ENCODE data around the gene LAMA5.

Gene LAMA5

DNA sequence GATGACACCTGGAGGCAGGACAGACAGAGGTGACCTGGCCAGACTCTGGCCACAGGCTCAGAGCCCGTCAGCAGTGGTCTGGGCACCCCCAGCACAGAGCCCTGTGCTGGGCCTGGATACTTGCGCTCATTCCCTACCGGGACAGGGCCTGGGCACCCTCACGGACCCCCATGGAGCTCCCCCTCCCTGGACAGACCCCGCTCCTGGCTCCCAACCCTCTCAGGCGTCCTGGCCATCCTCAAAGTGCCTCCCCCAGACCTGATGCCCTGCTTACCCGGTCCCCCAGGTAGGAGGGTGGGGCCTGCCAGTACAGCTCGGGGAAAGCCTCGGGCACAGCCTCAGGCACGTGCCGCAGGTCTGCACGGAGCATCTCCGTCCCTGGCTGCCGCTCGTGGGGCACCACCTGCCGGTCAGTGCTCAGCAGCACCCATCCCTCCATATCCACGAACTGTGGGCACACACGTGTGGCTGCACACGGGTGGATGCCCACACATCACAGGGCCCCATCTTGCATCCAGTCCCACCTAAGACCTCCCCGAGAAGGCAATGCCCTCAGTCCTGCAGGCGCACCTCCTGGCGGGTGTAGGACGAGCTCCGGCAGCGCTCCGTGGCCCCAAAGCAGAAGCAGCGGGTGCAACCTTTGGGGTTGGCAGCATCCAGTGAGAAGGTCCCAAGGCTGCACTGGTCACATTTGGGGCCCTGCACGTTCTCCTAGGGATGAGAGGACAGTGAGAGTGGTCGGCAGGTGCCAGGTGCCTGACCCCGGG lies 40.0 kb downstream of the LAMA5 start:
- no peak for DNase-seq

DNA sequence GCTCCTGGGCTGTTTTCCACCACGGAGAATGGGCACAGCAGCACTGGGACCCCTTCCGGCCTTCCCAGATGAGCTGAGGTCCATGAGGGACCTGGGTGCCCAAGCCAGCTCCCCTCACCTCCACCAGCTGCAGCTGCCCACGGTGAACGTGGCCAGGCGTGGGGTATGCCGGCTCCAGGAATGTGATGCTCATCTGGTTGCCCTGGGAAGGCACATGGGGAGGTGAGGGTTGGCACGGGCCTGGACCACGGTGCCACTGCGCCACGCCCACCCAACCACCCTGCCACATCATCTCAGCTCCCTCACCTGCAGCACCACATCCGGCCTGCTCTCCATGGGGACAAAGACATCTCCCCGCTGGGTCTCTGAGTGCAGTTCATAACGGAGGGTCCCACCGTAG lies 40.6 kb downstream of the LAMA5 start:
- DNase-seq = no peak

DNA sequence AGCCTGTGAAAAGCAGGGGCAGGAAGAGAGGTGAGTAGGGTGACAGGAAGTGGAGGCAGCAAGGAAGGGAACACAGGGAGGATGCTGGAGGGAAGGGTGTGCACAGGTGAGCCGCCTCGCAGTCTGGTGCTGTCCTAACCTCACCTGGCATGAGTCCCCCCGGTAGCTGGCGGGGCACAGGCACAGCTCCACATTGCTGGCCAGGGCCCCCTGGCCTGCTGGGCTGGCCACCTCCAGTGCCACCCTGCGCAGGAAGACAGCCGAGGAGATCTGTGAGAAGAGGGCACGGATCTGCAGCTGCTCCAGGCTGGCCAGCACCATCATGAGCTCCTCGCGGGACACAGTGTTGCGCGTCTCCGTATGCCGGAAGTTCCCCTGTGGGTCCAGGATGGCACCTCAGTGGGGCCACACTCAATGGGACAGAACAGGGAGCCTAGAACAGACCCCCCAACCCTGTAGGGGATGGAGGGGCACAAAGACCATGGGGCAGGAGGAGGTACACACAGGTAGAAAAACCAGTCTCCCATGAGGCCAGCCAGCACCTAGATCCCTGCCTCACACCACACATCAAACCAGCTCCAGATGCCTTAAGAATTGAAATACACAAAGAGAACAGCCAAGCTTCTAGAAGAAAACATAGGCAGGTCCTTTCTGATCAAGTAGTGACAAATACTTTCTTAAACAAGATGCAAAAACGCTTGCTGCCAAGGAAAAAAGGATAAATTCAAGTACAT lies 41.8 kb downstream of the LAMA5 start:
- DNase-seq = no peak

DNA sequence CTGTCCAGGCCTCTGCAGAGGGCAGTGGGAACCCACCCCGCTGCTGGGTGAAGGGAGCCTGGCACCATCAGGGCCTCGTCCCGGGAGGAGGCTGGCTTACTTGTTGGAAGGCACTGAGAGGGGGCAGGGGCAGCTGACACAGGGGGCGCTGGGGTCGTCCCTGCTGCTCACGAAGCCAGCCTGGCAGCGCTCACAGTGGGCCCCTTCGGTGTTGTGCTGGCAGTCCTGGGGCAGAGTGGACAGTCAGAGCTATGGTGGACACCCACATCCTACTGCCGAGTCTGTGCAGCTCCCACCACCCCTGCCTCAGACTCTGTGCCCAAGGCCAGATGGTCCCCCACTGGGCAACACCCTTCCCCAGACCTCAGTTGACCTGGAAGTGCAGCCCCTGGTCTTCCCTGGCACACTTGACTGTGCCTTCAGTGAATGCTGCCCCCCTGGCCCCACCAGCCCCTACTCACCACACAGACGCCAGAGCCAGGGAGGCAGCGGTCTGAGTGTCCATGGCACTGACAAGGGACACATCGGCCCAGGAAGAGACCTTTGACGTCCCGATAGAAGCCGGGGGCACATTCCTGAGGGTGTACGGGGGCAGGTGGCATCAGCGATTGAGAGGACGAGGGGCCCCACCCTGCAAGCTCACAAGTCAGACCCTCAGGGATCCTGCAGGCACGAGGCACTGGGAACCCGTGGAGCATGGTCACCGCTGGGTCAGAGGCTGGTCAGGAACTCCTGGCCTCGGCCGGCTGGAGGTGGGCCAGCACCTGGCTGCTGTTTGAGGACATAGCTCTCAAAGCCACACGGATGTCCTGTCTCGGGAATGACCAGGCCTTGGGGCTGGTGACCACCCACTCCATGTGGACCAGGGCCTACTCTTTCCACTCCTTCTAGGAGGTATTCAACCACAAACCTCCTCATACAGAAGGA lies 42.9 kb downstream of the LAMA5 start:
- no peak for DNase-seq

DNA sequence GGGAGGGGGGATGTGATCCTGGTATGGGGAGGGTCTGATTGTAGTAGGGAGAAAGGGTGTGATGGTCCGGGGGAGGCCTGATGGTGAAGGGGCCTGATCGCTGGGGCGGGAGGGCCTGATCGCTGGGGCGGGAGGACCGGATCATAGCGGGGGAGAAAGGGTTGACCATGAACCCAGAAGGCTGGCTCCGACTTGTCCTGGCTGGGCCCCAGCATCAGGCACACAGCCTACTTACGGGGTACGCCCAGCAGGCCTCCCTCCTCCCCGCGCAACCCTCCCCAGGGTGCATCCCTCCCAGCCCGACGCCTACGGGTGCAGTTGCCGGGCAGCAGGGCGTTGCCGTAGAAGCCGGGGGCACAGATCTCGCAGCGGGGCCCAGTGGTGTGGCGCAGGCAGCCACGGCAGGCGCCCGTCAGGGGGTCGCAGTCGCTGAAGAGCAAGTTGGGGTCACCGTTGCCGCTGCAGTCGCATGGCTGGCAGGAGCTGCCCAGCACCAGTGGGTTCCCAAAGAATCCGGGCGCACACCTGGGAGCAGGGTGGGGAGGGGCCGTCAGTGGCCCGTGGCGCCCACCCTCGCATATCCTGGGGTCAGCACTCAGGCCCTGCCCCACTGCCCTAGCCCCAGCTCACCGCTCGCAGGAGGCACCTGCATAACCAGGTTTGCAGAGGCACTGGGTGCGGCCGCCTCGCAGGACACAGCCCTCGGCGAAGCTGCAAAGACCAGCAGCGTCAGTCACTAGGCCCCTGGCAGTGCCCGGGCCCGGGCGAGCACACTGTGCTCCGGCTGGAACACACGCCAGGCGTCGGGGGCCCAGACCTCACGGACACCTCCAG lies 43.7 kb downstream of the LAMA5 start:
- no peak for DNase-seq

DNA sequence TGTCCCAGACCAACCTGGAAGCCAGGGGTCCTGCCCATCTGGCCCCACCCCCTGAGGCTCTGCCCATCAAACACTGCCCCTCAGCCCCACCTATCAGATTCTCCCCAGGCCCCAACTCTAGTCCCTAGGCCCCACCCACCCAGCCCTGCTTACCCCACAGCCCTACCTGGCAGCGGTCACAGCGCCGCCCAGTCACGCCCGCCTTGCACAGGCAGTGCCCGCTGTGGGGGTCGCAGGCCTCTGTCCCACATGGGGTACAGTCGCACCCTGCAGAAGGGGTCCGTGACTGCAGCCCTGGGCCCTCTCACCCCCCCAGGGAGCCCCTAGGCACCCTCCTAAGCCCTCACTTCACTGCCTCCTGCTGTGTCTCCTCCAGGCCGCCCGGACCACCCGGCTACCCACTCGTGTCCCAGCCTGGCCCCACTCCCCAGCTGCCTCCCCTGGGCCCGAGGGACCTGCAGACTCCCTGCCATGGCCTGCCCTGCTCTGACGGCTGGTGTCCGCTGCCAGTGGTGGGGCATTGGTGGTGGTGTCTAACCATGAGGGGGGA lies 44.5 kb downstream of the LAMA5 start:
- DNase-seq = no peak

DNA sequence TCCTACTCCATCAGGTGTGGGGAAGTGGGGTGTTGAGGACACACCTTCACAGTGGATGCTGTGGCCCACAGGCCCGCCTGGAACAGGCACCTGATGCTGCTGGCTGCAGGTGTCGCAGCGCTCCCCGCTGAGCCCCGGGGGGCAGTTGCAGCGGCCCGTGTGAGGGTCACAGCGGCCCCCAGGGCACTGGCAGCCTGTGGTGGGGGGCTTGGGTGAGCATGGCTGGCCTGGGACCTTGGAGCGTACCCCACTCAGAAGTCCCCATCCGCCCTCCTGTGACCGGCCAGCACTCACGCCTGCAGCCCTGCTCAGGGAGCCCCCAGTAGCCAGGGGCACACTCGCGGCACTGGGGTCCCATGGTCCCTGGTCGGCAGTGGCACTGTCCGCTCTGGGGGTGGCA lies 45.1 kb downstream of the LAMA5 start:
- DNase-seq = no peak

DNA sequence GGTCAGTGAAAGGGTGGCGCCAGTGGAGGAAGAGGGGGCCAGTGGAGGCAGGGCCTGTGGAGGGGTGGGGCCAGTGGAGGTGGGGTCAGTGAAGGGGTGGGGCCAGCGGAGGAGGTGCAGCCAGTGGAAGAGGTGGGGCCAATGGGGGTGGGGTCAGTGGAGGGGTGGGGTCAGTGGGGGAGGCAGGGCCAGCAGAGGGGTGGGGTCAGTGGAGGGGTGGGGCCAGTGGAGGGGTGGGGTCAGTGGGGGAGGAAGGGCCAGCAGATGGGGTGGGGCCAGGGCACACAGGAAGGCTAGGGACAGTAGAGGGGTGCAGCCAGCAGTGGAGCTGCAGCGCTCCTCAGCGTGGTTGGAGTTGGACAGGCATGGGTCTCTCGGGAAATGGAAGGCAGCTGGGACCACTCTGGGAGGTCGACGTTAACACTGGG lies 45.6 kb downstream of the LAMA5 start:
- no peak for DNase-seq

DNA sequence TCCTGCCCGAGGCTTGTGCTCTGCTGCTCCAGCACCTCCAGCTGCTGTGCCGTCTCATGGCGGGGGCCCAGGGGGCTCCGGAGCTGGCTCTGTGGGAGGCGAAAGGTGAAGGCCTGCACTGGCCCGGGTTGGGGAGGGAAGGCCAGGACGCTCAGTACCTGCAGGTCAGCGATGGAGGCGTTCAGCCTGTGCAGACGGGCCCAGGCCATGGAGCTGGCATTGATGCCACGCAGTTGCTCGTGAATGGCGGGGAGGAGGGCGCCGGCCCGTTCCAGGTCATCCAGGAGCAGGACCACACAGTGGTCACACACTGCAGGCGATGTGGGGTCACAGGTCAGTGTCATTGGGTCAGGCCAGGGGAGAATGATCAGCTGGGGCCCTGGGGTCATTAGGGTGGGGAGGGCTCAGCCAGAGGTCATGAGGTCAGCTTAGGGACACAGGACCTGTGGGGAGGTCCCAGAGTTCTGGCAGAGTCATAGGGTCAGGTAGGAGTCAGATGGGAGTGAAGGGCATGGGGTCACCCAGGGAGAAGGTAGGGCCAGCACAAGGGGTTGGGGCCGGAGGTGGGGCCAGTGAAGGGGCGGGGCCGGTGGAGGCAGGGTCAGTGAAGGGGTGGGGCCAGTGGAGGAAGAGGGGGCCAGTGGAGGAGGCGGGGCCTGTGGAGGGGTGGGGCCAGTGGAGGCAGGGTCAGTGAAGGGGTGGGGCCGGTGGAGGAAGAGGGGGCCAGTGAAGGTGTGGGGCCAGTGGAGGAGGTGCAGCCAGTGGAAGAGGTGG lies 46.3 kb downstream of the LAMA5 start:
- no peak for DNase-seq

DNA sequence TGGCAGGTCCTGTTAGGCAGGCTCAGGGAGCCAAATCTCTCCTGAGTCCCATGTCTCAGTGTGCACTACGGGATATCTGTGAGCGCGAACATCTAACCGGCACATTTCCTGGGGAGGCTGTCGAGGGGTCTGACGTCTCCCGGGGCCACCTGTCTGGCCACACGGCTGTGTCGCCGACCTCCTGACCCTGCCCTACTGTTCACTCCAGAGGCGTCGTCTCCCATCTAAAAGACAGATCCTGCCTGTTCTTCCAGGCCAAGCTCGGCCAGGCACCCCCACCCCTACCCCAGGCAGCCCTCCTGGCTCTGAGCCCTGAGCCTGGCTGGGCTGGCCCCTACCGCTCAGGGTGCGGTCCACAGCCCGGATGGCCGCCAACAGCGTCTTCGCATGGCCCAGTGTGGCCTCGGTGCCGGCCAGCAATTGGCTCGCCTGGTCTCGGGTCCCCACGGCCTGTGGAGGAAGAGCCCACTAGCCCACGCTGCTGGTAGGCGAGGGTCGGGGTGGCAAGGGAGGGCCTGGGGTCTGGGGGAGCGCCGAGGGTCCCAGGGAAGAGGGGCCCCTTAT lies 47.7 kb downstream of the LAMA5 start:
- no peak for DNase-seq

DNA sequence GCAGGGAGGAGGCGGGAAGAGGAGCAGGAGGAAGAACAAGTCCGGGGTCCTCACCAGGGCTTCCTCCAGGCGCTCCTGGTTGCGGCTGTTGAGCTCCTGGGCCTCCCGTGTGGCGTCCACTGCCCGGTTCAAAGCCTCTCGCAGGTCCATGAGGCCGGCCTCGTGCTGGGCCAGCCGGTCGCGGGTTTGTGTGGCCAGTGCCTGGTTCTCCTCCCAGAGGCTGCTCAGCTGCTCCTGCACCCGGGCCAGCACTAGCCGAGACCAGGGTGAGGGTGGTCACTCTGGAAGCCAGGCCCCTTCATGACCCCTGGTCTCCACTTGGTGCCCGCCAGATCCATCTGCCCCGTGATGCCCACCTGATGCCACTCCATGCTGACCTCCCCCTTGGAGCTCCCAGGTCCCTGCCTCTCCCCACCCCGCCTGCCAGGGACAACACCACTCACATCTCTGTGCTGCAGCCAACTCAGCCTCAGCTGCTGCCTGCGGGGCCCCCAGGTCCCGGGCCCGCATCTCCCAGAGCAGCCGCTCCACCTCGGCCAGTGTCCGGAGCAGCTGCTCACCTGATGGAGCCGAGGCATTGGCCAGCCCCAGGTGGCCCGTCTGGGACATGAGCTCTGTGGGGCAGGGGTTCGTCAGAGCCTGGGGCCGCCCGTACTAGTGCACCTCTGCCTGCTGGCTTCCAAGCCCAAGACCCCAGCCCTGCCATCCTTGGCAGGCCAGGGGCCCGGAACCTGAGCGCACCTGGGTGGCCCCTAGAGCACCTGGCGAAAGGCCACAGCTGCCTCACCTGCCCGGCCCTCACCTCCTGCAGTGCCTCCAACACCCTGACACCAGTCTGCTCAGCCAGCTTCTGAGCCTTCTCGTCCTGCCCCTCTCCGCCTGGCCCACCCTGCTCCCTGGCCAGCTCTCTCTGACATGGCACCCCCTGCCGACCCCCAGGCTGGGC lies 48.4 kb downstream of the LAMA5 start:
- no peak for DNase-seq

DNA sequence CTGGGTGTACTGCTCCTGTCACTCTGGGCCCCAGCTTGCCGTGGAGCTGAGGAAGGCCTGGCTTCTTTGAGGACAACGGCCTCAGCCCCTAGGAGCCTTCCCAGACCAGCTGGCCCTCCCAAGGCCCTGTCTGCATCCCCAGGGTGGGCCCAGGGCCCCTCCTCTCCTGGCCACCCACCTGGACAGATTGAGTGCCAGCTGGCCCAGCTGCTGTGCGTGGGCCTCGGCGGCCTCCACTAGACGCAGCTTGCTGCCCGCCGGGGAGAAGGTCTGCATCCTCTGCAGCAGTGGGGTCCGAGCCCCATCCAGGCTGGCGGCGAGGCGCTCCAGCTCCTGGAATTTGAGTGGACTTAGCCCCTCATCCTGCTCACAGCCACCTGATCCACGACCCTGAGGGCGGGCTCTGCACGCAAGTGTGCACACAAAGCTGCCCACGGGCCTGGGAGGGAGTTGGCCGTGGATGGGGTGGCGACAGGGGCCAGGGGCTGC lies 49.9 kb downstream of the LAMA5 start:
- no peak for DNase-seq

DNA sequence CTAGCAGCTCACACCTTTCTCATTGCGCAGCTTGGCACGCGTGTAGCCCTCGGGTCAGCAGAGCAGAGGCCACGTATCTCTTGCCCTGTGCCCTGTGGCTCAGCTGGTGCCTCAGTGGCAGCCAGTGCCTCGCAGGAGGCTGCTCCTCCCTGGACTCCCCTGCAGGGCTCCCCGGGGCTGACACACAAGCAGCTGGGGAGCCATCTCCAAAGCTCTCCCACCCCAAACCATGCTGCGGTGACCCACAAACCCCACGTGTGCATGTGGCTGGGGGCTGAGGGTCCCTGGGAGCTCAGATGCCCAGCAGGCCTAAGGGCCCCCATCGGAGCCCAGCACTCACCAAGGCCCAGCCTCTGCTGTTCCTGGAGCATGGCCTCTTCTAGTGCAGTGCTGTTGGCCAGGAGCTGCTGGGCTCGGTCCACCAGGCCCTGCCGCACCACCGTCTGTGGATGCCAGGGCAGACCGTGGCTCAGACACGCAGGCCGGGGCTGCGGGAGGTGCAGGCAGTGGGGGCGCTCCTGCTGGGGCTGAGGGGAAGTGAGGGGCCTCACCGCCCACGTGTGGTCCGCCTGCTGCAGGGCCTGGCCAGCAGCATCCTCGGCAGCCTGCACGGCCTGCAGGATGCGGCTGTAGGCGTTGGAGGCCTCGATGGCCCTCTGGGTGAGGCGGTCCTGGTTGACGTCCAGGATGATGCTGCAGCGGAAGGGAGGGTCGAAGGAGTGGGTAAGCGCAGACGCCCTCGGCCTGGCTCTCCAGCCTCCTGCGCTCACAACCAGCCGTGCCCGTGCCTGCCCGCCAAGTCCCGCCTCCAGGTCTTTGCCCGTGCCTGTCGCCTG lies 50.6 kb downstream of the LAMA5 start:
- DNase-seq = no peak

DNA sequence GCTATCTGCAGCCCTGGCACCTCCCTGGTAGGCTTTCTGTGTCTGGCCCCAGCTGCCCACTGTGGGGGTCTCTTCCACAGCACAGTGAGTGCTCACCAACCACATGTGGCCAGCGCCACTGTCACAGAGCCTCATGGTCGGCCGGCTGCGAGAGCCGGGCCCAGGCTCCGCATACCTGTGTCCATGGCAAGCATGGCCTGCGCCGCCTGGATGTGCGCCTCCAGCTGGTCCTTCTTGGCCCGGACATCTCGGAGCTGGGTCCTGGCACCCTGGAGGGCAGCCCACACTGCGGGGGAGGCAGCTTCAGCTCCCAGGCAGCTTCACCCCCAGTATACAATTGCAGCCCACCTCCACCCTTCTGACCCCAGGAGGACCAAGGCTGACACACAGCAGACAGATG lies 51.3 kb downstream of the LAMA5 start:
- DNase-seq = no peak

DNA sequence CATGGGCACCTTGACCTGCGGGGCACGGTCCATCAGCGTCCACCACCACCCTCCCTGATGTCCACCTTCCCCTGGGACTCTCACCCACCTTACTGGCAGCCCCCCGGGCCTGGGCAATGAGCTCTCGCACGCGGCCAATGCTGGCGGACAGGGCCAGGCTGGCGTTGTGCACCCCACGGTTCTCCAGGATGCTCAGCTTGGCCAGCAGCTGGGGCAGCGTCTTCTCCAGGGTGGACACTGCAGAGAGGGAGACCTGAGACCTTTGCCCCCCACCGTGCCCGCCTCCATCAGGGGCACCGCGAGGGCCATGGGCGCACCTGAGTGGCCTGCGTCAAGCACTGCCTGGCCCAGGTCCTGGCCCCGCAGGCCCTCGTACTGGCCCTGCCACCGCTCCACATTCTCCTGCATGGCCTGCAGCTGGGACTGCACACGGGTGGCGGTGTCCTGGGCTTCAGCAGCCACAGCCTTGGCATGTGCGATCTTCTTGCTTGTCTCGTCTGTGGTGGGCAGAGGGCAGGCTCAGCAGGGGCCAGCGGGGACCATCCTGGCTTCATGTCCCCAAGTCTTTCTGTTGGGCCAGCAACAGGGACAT lies 52.3 kb downstream of the LAMA5 start:
- DNase-seq = no peak

DNA sequence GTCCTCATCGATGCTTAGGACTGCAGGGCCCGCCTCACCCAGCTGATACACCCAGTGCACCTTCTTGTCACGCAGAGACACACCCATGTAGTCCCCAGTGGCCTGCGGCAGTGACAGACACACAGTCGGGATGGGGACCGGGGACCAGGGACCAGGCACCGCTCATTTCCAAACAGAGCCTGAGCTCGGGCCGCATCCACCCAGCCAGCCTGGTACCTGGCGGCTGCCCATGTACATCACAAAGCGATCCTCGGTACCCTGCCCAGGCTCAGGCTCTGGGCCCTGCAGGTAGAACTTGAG lies 52.8 kb downstream of the LAMA5 start:
- no peak for DNase-seq

DNA sequence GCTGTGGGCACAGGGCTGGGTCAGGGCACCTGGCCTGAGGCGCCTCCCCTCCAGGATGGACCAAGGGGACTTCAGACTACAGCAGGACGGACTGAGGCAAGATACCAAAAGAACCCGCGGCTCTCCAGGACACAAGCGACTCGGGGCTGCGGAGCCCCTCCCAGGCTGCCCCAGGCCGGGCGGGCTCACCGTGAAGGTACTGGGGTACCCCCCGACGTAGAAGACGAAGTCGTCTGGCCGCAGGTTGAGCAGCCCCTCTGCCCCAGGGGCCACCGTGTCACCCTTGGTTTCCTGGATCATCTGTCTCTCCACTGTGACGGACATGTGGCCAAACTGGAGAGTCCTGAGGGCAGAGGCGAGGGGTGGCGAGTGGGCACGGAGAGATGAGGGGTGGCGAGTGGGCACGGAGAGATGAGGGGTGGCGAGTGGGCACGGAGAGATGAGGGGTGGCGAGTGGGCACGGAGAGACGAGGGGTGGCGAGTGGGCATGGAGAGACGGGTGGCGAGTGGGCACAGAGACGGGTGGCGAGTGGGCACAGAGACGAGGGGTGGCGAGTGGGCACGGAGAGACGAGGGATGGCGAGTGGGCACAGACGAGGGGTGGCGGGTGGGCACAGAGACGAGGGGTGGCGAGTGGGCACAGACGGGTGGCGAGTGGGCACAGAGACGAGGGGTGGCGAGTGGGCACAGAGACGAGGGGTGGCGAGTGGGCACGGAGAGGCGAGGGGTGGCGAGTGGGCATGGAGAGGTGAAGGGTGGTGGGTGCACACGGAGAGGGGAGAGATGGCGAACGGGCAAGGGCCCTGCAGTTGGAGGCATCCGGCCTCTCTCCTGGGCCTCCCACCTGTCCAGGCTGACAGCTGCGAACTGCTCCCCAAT lies 53.4 kb downstream of the LAMA5 start:
- no peak for DNase-seq

DNA sequence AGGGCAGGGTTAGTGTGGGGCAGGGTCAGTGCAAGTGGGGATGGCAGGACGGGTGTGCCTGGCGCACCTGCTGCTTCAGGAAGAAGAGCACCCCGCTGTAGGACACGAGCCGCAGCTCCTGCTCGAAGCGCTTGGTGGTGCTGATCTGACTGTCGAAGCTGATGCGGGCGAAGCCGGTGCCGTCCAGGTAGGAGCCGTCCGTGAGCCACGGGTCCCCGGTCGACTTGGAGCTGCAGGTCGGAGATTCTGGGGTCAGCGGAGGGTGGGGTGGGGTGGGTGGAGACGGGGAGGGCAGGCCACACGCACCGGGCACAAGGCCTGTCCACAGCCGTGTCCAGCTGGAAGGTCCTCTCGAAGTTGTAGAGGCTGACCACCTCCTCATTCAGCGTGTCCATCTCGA lies 54.1 kb downstream of the LAMA5 start:
- DNase-seq = no peak
